Measurements from ENCODE around the gene ACTMAP.
"Not testable (repeated sequence)": the region's sequence is repeated elsewhere in the genome, so short reads cannot be mapped to it uniquely, and the experiment has no call there.

The ACTMAP gene

GRCh38 chr19:40743926-40744325, 6.4 kb downstream of the ACTMAP start:
- DNase-seq (ENCODE audit: low read depth in 2 of 2), result no peak

DNA sequence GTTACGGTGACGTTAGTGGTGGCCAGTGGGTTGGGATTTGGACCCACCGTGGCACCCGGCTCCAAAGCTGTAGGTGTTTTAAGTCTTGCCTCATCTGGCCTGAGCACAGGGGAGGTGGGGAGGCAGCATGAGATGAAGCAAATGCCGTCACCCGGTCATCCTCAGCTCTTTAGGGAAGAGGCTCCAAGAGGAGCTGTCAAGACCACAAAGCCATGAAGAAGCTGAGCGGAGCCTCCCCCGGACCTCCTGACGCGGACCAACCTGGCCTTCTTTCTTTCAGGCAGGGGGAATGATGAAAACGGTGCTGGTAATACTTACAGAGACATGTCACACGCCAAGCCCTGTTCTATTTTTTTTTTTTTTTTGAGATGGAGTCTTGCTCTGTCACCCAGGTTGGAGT, 7.4 kb downstream of the ACTMAP start:
- DNase-seq (ENCODE audit: low read depth in 2 of 2), result no peak

DNA sequence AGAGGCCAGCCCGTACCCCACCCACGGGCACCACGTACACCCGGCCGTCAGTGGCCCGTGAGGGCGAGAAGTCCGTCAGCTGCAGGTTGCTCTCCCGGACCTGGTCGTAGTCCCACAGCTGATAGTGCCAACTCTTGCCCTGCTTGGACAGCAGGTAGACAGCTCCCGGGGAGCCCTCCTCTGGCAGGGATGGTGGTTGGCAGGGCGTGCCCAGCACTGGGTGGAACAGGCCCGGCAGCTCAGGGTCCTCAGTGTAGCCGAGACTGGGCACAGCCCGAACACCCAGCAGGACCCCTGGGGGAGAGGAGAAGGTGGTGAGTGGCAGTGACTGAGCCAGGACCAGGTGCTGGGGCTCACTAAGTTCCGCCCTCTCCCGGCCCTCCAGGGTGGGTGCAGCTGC, 7.8 kb downstream of the ACTMAP start:
- no peak for DNase-seq (ENCODE audit: low read depth in 2 of 2)

GRCh38 chr19:40741527-40742390, 8.5 kb downstream of the ACTMAP start:
- DNase-seq (ENCODE audit: low read depth in 2 of 2), result no peak

GRCh38 chr19:40740747-40741146, 9.5 kb downstream of the ACTMAP start:
- no peak for DNase-seq (ENCODE audit: low read depth in 2 of 2)

DNA sequence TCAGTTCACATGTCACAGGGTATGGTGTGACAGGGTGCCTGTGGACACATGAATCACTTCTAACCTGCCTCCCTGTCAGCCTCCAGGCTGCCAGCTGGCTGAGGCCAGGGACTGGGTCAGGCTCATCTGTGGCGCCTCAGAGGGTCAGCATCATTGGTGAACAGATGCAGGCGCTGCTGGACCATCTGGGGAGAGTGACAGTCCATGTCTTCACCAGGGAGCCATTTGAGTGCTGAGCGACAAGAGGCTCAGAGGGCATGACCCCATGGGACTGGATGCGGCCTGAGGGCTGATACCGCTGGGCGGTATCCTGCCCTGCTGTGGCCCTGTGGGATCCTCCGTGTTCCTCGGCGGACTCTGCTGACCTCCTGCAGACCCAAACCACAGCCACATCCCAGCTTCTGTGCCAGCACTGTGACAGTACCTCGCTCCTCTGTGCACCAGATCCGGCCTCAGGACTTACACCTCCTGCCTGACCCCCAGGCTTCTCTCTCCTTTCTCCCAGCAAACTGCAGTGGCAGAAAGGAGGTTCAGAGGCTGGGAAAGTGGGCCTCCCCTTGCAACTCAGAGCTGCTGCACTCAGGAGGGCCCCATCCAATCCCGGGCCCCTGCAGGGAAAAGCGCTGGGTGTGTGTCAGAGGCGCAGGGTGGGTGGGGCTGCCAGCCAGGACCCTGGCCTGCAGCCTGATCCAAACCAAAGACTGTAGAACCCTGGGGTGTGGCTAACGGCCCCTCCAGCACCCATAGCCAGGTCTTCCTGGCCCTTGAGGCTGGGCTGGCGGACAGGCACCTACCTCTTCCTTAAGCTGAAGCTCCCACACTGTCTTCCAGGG, 10.2 kb downstream of the ACTMAP start:
- no peak for DNase-seq (ENCODE audit: low read depth in 2 of 2)

- no peak for DNase-seq (ENCODE audit: low read depth in 2 of 2)
Measured at GRCh38 chr19:40739030-40739839, 11.0 kb downstream of the ACTMAP start.

GRCh38 chr19:40737102-40737644, 13.1 kb downstream of the ACTMAP start:
- no peak for DNase-seq (ENCODE audit: low read depth in 2 of 2)

DNA sequence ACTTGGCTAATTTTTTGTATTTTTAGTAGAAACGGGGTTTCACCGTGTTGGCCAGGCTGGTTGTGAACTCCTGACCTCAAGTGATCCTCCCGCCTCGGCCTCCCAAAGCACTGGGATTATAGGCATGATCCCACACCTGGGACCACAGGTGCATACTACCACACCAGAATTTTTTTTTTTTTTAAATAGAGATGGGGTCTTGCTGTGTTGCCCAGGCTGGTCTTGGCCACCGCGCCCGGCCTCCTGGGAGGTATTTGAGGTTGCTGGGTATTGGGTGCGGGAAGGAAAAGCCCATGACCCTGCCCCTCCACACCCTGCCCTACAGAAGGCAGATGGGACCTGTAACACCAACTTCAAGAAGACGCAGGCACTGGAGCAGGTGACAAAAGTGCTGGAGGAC, 13.6 kb downstream of the ACTMAP start:
- DNase-seq (ENCODE audit: low read depth in 2 of 2), result no peak

DNA sequence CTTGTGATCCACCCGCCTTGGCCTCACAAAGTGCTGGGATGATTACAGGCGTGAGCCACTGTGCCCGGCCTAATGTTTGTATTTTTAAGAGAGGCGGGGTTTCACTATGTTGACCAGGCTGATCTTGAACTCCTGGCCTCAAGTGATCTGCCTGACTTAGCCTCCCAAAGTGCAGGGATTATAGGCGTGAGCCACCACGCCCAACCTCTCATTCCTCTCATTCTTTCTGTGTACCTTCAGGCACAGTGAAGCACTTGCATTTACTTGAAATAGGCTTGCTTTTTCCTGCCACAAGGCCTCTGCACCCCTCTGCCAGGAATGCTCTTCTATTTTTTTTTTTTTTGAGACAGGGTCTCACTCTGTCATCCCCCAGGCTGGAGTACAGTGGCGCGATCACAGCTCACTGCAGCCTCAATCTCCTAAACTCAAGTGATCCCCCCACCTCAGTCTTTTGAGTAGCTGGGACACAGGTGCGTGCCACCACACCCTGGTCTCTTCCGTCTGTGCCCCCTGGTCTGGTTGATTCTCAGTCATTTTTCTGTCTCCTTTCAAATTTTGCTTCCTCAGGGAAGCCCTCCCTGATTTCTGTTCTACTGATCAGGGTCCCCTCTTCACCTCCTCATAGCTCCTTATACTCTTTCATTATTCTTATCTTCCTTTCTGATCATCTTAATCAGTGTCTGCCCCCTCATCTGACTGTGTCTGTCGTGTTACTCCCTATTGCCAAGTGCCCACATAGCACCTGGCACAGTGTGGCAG, 15.1 kb downstream of the ACTMAP start:
- DNase-seq (ENCODE audit: low read depth in 2 of 2), result no peak

GRCh38 chr19:40733149-40733548, 17.1 kb downstream of the ACTMAP start:
- no peak for DNase-seq (ENCODE audit: low read depth in 2 of 2)

- not testable (repeated sequence) for DNase-seq (ENCODE audit: low read depth in 2 of 2)
Measured at GRCh38 chr19:40732304-40732703, 18.0 kb downstream of the ACTMAP start.

DNA sequence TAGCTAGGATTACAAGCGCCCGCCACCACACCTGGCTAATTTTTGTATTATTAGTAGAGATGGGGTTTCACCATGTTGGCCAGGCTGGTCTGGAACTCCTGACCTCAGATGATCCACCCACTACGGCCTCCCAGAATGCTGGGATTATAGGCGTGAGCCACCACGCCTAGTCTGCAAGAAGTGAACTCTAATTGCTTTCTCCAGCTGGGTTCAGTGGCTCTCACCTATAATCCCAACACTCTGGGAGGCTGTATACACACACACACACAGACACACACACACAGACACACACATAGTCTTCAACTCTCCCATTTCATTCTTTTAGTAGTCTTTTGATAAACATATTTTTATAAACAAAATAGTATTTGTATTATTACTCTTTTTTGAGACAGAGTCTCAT, 20.2 kb downstream of the ACTMAP start:
- DNase-seq (ENCODE audit: low read depth in 2 of 2), result not testable (repeated sequence)

DNA sequence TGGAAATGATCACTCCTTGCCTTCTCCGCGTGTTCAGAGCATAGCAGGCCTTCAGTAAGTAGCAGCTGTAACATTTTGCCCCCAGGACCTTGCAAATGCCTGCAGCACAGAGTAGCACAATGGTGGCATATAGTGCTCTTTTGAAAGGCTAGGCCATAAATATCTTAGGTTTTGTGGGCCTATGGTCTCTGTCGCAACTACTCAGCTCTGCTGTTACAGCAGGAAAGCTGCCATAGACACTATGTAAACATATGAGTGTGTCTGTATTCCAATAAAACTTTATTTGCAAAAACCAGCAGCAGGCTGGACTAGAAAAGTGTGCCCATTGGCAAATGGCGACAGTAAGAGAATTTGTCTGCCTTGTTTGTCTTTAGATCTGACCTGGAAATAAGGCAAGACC, 24.0 kb downstream of the ACTMAP start:
- no peak for DNase-seq (ENCODE audit: low read depth in 2 of 2)

GRCh38 chr19:40724855-40725254, 25.4 kb downstream of the ACTMAP start:
- DNase-seq (ENCODE audit: low read depth in 2 of 2), result no peak

GRCh38 chr19:40724315-40724714, 26.0 kb downstream of the ACTMAP start:
- no peak for DNase-seq (ENCODE audit: low read depth in 2 of 2)

- DNase-seq (ENCODE audit: low read depth in 2 of 2), result no peak
Measured at GRCh38 chr19:40723661-40724254, 26.5 kb downstream of the ACTMAP start.

GRCh38 chr19:40721936-40722661, 28.2 kb downstream of the ACTMAP start:
- DNase-seq (ENCODE audit: low read depth in 2 of 2), result no peak

GRCh38 chr19:40721140-40721486, 29.2 kb downstream of the ACTMAP start:
- no peak for DNase-seq (ENCODE audit: low read depth in 2 of 2)

DNA sequence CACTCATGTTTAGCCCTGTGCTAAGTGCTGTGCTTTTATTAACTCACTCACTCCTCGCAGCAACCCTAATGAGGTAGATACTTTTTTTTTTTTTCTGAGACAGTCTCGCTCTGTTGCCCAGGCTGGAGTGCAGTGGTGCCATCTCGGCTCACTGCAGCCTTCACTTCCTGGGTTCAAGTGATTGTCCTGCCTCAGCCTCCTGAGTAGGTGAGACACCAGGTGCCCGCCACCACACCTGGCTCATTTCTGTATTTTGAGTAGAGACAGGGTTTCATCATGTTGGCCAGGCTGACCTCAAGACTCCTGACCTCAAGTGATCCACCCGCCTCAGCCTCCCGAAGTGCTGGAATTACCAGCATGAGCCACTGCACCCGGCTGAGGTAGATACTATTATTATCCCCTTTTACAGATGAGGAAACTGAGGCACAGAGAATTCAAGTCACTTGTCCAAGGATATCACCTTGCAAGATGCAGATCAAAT, 30.8 kb downstream of the ACTMAP start:
- no peak for DNase-seq (ENCODE audit: low read depth in 2 of 2)
